Right ventricle myocardium inferior (tissue), 1 donor: Measurements from ENCODE around the gene C1orf216. TPM values are rescaled to one million over a fixed set of nuclear protein-coding genes. Genes with fewer than 3 reads are reported as not detected.

Experiments used
- total RNA-seq: library from RNA; stranded (reverse); fragmentation: NEBNext Ultra II Directional; extraction: Animal tissue kit (Norgen Biotek cat#: 25700); gene quantifications from one replicate; pipeline ENCODE4 v1.2.1, GENCODE V29; 2021
- donor health status: DM: no; HTN: yes; CAD: no; lungs with severe emphysema.

Gene C1orf216
- total RNA-seq, 1 donor from 2014 or later, result 9.8 TPM

Other genes starting within 250 kb of the C1orf216 start
- gene KIAA0319L, start 161.5 kb downstream of the C1orf216 start, total RNA-seq, result 67.7 TPM
- 22.8 TPM for gene NCDN, start 161.1 kb downstream of the C1orf216 start, total RNA-seq
- gene TFAP2E, start 145.6 kb downstream of the C1orf216 start, total RNA-seq, result not detected
- gene PSMB2, start 77.4 kb downstream of the C1orf216 start, total RNA-seq, result 38.1 TPM
- 0.95 TPM for gene CLSPN, start 51.1 kb upstream of the C1orf216 start, total RNA-seq
- gene AGO4, start 89.1 kb upstream of the C1orf216 start, total RNA-seq, result 16.5 TPM
- 17.5 TPM for gene AGO1, start 164.3 kb upstream of the C1orf216 start, total RNA-seq
- 12.0 TPM for gene AGO3, start 212.2 kb upstream of the C1orf216 start, total RNA-seq